Mesenchymal stem cell (in vitro differentiated cells and primary cell): ENCODE measurements around the gene RALGAPA2.
A peak's percentile ranks its signal among the peaks of the same experiment; 100 is the strongest.

Source experiments
- DNase-seq: peaks from one replicate; pipeline ENCODE4 v3.0.0-alpha.2; 2013
- H2AFZ ChIP-seq: one replicate; pipeline ENCODE4 v1.6.1; 2013; ENCODE audit warnings: low read depth, mild to moderate bottlenecking, control low read depth, inconsistent platforms, low read length, moderate library complexity
- H2AK5ac ChIP-seq: 2 replicates; pipeline ENCODE4 v1.6.1; 2013; ENCODE audit warnings: low read length, moderate library complexity, mild to moderate bottlenecking, inconsistent platforms; ENCODE audit not compliant: severe bottlenecking
- H2BK120ac ChIP-seq: one replicate; pipeline ENCODE4 v1.6.1; 2013; ENCODE audit warnings: low read depth, mild to moderate bottlenecking, inconsistent platforms, low read length, moderate library complexity
- H2BK12ac ChIP-seq, 2 experiments: one replicate each; pipeline ENCODE4 v1.6.1; 2013; ENCODE audit warnings: inconsistent platforms in 2 of 2, low read length in 2 of 2, mild to moderate bottlenecking in 2 of 2, moderate library complexity in 2 of 2, control low read depth in 1 of 2
- H2BK15ac ChIP-seq: one replicate; pipeline ENCODE4 v1.6.1; 2013; ENCODE audit warnings: mild to moderate bottlenecking, low read depth, inconsistent platforms; ENCODE audit not compliant: poor library complexity, severe bottlenecking
- H2BK5ac ChIP-seq: 2 replicates; pipeline ENCODE4 v1.6.1; 2013; ENCODE audit warnings: low read depth, mild to moderate bottlenecking, low read length, control low read depth, inconsistent platforms; ENCODE audit not compliant: poor library complexity, severe bottlenecking
- H3K14ac ChIP-seq, 2 experiments: one replicate each; pipeline ENCODE4 v1.6.1; 2013; ENCODE audit warnings: inconsistent platforms in 2 of 2, low read length in 2 of 2, control low read depth in 1 of 2, mild to moderate bottlenecking in 1 of 2, moderate library complexity in 1 of 2
- H3K18ac ChIP-seq, 2 experiments: one replicate each; pipeline ENCODE4 v1.6.1; 2013; ENCODE audit warnings: inconsistent platforms in 2 of 2, low read length in 2 of 2, control low read depth in 1 of 2, low read depth in 1 of 2, mild to moderate bottlenecking in 1 of 2
- H3K23ac ChIP-seq, 2 experiments: one replicate each; pipeline ENCODE4 v1.6.1; 2013; ENCODE audit warnings: inconsistent platforms in 2 of 2, low read length in 2 of 2, mild to moderate bottlenecking in 2 of 2, moderate library complexity in 2 of 2, control low read depth in 1 of 2
- H3K27ac ChIP-seq: 2 replicates; pipeline ENCODE4 v1.5.1; 2013; ENCODE audit warnings: mild to moderate bottlenecking, moderate library complexity, low read length, control low read depth, inconsistent platforms; ENCODE audit not compliant: poor library complexity, severe bottlenecking
- H3K27me3 ChIP-seq, 2 experiments: 2 replicates each; pipeline versions ENCODE4 v1.6.1 to v1.7.0; 2013; ENCODE audit warnings: low read length in 2 of 2, mild to moderate bottlenecking in 2 of 2, moderate library complexity in 2 of 2, control low read depth in 1 of 2, inconsistent platforms in 1 of 2; ENCODE audit not compliant: control insufficient read depth in 1 of 2, insufficient read depth in 1 of 2
- H3K36me3 ChIP-seq, 2 experiments: 2 replicates each; pipeline versions ENCODE4 v1.6.1 to v1.7.0; 2013; ENCODE audit warnings: low read length in 2 of 2, control low read depth in 1 of 2, inconsistent platforms in 1 of 2, low read depth in 1 of 2, mild to moderate bottlenecking in 1 of 2; ENCODE audit not compliant: insufficient read depth in 2 of 2, control insufficient read depth in 1 of 2
- H3K4ac ChIP-seq, 2 experiments: one replicate each; pipeline ENCODE4 v1.6.1; 2013; ENCODE audit warnings: inconsistent platforms in 2 of 2, low read length in 2 of 2, mild to moderate bottlenecking in 2 of 2, moderate library complexity in 2 of 2, control low read depth in 1 of 2, low read depth in 1 of 2
- H3K4me1 ChIP-seq: 2 replicates; pipeline ENCODE4 v1.6.1; 2013; ENCODE audit warnings: low read depth, low read length, control low read depth; ENCODE audit not compliant: control insufficient read depth, insufficient read depth
- H3K4me2 ChIP-seq: 2 replicates; pipeline ENCODE4 v1.6.1; 2013; ENCODE audit warnings: low read length, mild to moderate bottlenecking, inconsistent platforms; ENCODE audit not compliant: poor library complexity, severe bottlenecking
- H3K4me3 ChIP-seq, 2 experiments: 2 replicates each; pipeline versions ENCODE4 v1.5.1 to v1.7.0; 2013; ENCODE audit warnings: low read length in 2 of 2, mild to moderate bottlenecking in 2 of 2, control low read depth in 1 of 2, low read depth in 1 of 2; ENCODE audit not compliant: insufficient read depth in 1 of 2
- H3K79me1 ChIP-seq: replicated peaks from 2 replicates; pipeline ENCODE4 v1.6.1; 2013; ENCODE audit warnings: mild to moderate bottlenecking, control low read depth, low read length, inconsistent platforms; ENCODE audit not compliant: poor library complexity, severe bottlenecking
- H3K9ac ChIP-seq: 2 replicates; pipeline ENCODE4 v1.7.0; 2013; ENCODE audit warnings: mild to moderate bottlenecking, low read length, moderate library complexity
- H3K9me3 ChIP-seq: 2 replicates; pipeline ENCODE4 v1.7.0; 2013; ENCODE audit warnings: mild to moderate bottlenecking, low read length; ENCODE audit not compliant: control insufficient read depth
- H4K8ac ChIP-seq: one replicate; pipeline ENCODE4 v1.6.1; 2013; ENCODE audit warnings: inconsistent platforms, mild to moderate bottlenecking, low read length, moderate library complexity
- H4K91ac ChIP-seq: one replicate; pipeline ENCODE4 v1.6.1; 2013; ENCODE audit warnings: mild to moderate bottlenecking, low read length, inconsistent platforms
- WGBS: methylation state at CpG from one replicate; pipeline ENCODE4 v1.1.7; 2013; ENCODE audit warnings: mixed read lengths; 5-methylcytosine and 5-hydroxymethylcytosine counted together

RALGAPA2 gene

GRCh38 chr20:20404633-20405032 lies 307.8 kb downstream of the RALGAPA2 start:
- H3K4me3 ChIP-seq, result no peak overlapping the region
- no peak overlapping the region for H3K18ac ChIP-seq
- no peak overlapping the region for H3K4me2 ChIP-seq
- H2AK5ac ChIP-seq, result no peak overlapping the region
- H2AFZ ChIP-seq, result no peak overlapping the region
- no peak overlapping the region for H3K9ac ChIP-seq
- H3K27ac ChIP-seq, result no peak overlapping the region
- no peaks in the 10 kb centered on the region for H3K79me1 ChIP-seq
- H2BK5ac ChIP-seq, result no peak overlapping the region
- 92% methylated on average over 5 of the region's 5 CpGs for WGBS
- no peak overlapping the region for H3K4ac ChIP-seq
- no peak overlapping the region for H2BK12ac ChIP-seq
- H3K27me3 ChIP-seq, result no peaks in the 10 kb centered on the region
- H3K23ac ChIP-seq, result no peak overlapping the region
- H3K14ac ChIP-seq, result no peak overlapping the region
- no peak overlapping the region for H4K91ac ChIP-seq
- DNase-seq, result no peak
- no peaks in the 10 kb centered on the region for H3K9me3 ChIP-seq
- no peak overlapping the region for H2BK120ac ChIP-seq
- no peak overlapping the region for H4K8ac ChIP-seq
- peaks cover 0 to 4% of the 10 kb centered on the region in 2 experiments for H3K36me3 ChIP-seq
- H2BK15ac ChIP-seq, result no peak overlapping the region
- H3K4me1 ChIP-seq, result peaks cover 12% of the 10 kb centered on the region

GRCh38 chr20:20401991-20402390 lies 310.5 kb downstream of the RALGAPA2 start:
- Histone ChIP-seq H3K4me2 (no peak overlapping the region), H3K4ac (no peak overlapping the region), H3K23ac (no peak overlapping the region), H4K8ac (no peak overlapping the region), H3K4me3 (no peak overlapping the region), H2BK120ac (no peak overlapping the region), H3K36me3 (peaks cover 0 to 4% of the 10 kb centered on the region in 2 experiments), H3K27ac (no peak overlapping the region), H3K18ac (no peak overlapping the region), H2BK15ac (no peak overlapping the region), H3K9ac (no peak overlapping the region), H2AK5ac (no peak overlapping the region), H3K27me3 (no peaks in the 10 kb centered on the region), H2AFZ (no peak overlapping the region), H3K4me1 (peaks cover 14% of the 10 kb centered on the region), H4K91ac (no peak overlapping the region), H3K14ac (no peak overlapping the region), H2BK5ac (no peak overlapping the region), H2BK12ac (no peak overlapping the region), H3K79me1 (no peaks in the 10 kb centered on the region), H3K9me3 (no peaks in the 10 kb centered on the region)
- WGBS, result 92% methylated on average over 3 of the region's 3 CpGs
- DNase-seq, result no peak

GRCh38 chr20:20399531-20400500 lies 312.6 kb downstream of the RALGAPA2 start:
- H2BK5ac ChIP-seq, result no peak overlapping the region
- H3K18ac ChIP-seq, result no peak overlapping the region
- H3K14ac ChIP-seq, result no peak overlapping the region
- DNase-seq, result no peak
- H2BK120ac ChIP-seq, result no peak overlapping the region
- no peak overlapping the region for H2BK12ac ChIP-seq
- no peak overlapping the region for H3K4ac ChIP-seq
- H3K79me1 ChIP-seq, result no peaks in the 10 kb centered on the region
- peaks cover 14% of the 10 kb centered on the region for H3K4me1 ChIP-seq
- H3K27me3 ChIP-seq, result no peaks in the 10 kb centered on the region
- no peak overlapping the region for H4K91ac ChIP-seq
- H2AK5ac ChIP-seq, result no peak overlapping the region
- no peaks in the 10 kb centered on the region for H3K9me3 ChIP-seq
- H3K9ac ChIP-seq, result no peak overlapping the region
- H3K23ac ChIP-seq, result no peak overlapping the region
- H4K8ac ChIP-seq, result no peak overlapping the region
- H2AFZ ChIP-seq, result no peak overlapping the region
- no peak overlapping the region for H3K4me3 ChIP-seq
- 87% methylated on average over 11 of the region's 13 CpGs for WGBS
- H3K36me3 ChIP-seq, result peaks cover 0 to 4% of the 10 kb centered on the region in 2 experiments
- H3K27ac ChIP-seq, result peak overlapping the region; percentile 59
- no peak overlapping the region for H3K4me2 ChIP-seq
- H2BK15ac ChIP-seq, result no peak overlapping the region

GRCh38 chr20:20398123-20398522 lies 314.3 kb downstream of the RALGAPA2 start:
- Histone ChIP-seq H3K23ac (no peak overlapping the region), H3K4me1 (peaks cover 14% of the 10 kb centered on the region), H2BK120ac (no peak overlapping the region), H3K18ac (no peak overlapping the region), H4K91ac (no peak overlapping the region), H3K4me3 (no peak overlapping the region), H2AK5ac (no peak overlapping the region), H3K4ac (no peak overlapping the region), H3K79me1 (no peaks in the 10 kb centered on the region), H3K27me3 (no peaks in the 10 kb centered on the region), H2BK15ac (no peak overlapping the region), H2BK12ac (no peak overlapping the region), H3K9me3 (no peaks in the 10 kb centered on the region), H3K36me3 (no peaks in the 10 kb centered on the region), H2AFZ (no peak overlapping the region), H3K9ac (no peak overlapping the region), H3K14ac (no peak overlapping the region), H3K4me2 (no peak overlapping the region), H4K8ac (no peak overlapping the region), H3K27ac (no peak overlapping the region), H2BK5ac (no peak overlapping the region)
- no peak for DNase-seq
- WGBS, result 96% methylated on average over 7 of the region's 7 CpGs
